Chondrocyte (in vitro differentiated cells): ENCODE data around the gene MAGEC2. TPM values are rescaled to one million over a fixed set of nuclear protein-coding genes. Genes with fewer than 3 reads are reported as not detected.

Experiments
- DNase-seq: peaks from one replicate; pipeline ENCODE4 v3.0.0; 2021; ENCODE audit warnings: mixed read lengths, low spot score
- H3K27ac Mint-ChIP-seq: one replicate; pipeline ENCODE4 v1.8.0; 2021; ENCODE audit warnings: mild to moderate bottlenecking, moderate library complexity, mixed read lengths; ENCODE audit not compliant: unreplicated experiment
- H3K27me3 Mint-ChIP-seq: 2 replicates; pipeline ENCODE4 v1.8.0; 2021; ENCODE audit warnings: low read depth, mixed read lengths
- H3K36me3 Mint-ChIP-seq: 2 replicates; pipeline ENCODE4 v1.8.0; 2021; ENCODE audit warnings: low read depth, mixed read lengths
- H3K4me1 Mint-ChIP-seq: 2 replicates; pipeline ENCODE4 v1.8.0; 2021; ENCODE audit warnings: low read depth, mild to moderate bottlenecking, mixed read lengths
- H3K4me3 Mint-ChIP-seq: one replicate; pipeline ENCODE4 v1.8.0; 2021; ENCODE audit warnings: mild to moderate bottlenecking, moderate library complexity, mixed read lengths; ENCODE audit not compliant: unreplicated experiment
- H3K9me3 Mint-ChIP-seq: 2 replicates; pipeline ENCODE4 v1.8.0; 2021; ENCODE audit warnings: low read depth, mixed read lengths
- CTCF ChIP-seq: fragments of 200-600 bp; sonication (generic); IDR thresholded peaks from 2 replicates; pipeline ENCODE4 v1.5.0; 2021; ENCODE audit warnings: antibody characterized with exemption, mild to moderate bottlenecking, moderate library complexity
- total RNA-seq: library from RNA; stranded (reverse); gene quantifications from 3 replicates; pipeline ENCODE4 v1.2.1, GENCODE V29; 2021

MAGEC2 gene
- total RNA-seq, 1 donor from 2014 or later = not detected

GRCh38 chrX:142244568-142244967 lies 39.5 kb upstream of the MAGEC2 start:
- H3K36me3 Mint-ChIP-seq = no peaks in the 10 kb centered on the region
- H3K27me3 Mint-ChIP-seq = no peaks in the 10 kb centered on the region
- H3K4me1 Mint-ChIP-seq = no peaks in the 10 kb centered on the region
- H3K4me3 Mint-ChIP-seq = no peak overlapping the region
- no peak for TF ChIP-seq CTCF
- no peak overlapping the region for H3K27ac Mint-ChIP-seq
- peaks cover 44% of the 10 kb centered on the region for H3K9me3 Mint-ChIP-seq
- no peak for DNase-seq

GRCh38 chrX:142238536-142238935 lies 33.4 kb upstream of the MAGEC2 start:
- Mint-ChIP-seq H3K4me1 (no peaks in the 10 kb centered on the region), H3K27me3 (no peaks in the 10 kb centered on the region), H3K9me3 (peaks cover 46% of the 10 kb centered on the region), H3K4me3 (no peak overlapping the region), H3K36me3 (no peaks in the 10 kb centered on the region), H3K27ac (no peak overlapping the region)
- TF ChIP-seq CTCF = no peak
- no peak for DNase-seq

- H3K36me3 Mint-ChIP-seq = no peaks in the 10 kb centered on the region
- H3K27ac Mint-ChIP-seq = no peak overlapping the region
- H3K4me1 Mint-ChIP-seq = no peaks in the 10 kb centered on the region
- H3K9me3 Mint-ChIP-seq = peaks cover 29% of the 10 kb centered on the region
- TF ChIP-seq CTCF = no peak
- no peak for DNase-seq
- H3K27me3 Mint-ChIP-seq = no peaks in the 10 kb centered on the region
- H3K4me3 Mint-ChIP-seq = no peak overlapping the region
Observed at GRCh38 chrX:142233400-142233799, 28.3 kb upstream of the MAGEC2 start.

GRCh38 chrX:142214081-142214480 lies 9.0 kb upstream of the MAGEC2 start:
- TF ChIP-seq CTCF = no peak
- no peaks in the 10 kb centered on the region for H3K4me1 Mint-ChIP-seq
- H3K27me3 Mint-ChIP-seq = no peaks in the 10 kb centered on the region
- H3K4me3 Mint-ChIP-seq = no peak overlapping the region
- H3K27ac Mint-ChIP-seq = no peak overlapping the region
- no peaks in the 10 kb centered on the region for H3K36me3 Mint-ChIP-seq
- peaks cover 30% of the 10 kb centered on the region for H3K9me3 Mint-ChIP-seq
- no peak for DNase-seq

- H3K27me3 Mint-ChIP-seq = no peaks in the 10 kb centered on the region
- H3K4me1 Mint-ChIP-seq = no peaks in the 10 kb centered on the region
- H3K4me3 Mint-ChIP-seq = no peak overlapping the region
- TF ChIP-seq CTCF = no peak
- no peak overlapping the region for H3K27ac Mint-ChIP-seq
- no peak for DNase-seq
- H3K9me3 Mint-ChIP-seq = peaks cover 65% of the 10 kb centered on the region
- no peaks in the 10 kb centered on the region for H3K36me3 Mint-ChIP-seq
Observed at GRCh38 chrX:142201113-142201512, 4.0 kb downstream of the MAGEC2 start.
